NK-92 (cell line): Measurements from ENCODE around the gene WDR62.

ENCODE experiments used
- DNase-seq: peaks from one replicate; lab custom pipeline; 2025; ENCODE audit not compliant: unreplicated experiment; lab: John Stamatoyannopoulos, UW

WDR62 gene

GRCh38 chr19:36073121-36073876 lies 18.6 kb downstream of the WDR62 start:
- no peak for DNase-seq

DNA sequence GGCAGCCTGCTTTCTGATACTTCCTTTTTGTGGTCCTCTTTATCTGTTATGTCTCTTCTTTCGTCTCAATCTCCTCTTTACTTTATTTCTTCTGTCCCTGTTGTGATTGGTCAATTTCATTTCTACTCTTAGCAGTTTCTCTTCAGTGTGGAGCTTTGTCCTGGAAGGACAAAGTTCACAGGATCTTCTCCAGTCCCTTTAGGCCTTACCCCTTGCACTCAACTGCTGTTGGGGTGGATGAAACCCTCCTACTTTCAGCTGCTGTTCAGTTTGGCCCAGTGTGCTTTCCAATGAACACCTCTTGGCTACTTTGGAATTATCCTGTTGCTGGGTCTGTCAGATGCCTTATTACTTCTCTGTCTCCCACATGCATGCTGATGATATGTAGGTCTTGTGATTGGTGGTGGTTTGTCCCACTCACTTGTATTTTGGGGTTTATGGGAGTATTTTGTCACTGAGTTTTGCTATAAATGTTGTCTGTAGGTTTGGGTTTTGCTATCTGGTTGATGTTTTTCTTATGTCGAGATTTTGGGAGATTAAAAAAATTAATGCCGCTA lies 24.8 kb downstream of the WDR62 start:
- no peak for DNase-seq

DNA sequence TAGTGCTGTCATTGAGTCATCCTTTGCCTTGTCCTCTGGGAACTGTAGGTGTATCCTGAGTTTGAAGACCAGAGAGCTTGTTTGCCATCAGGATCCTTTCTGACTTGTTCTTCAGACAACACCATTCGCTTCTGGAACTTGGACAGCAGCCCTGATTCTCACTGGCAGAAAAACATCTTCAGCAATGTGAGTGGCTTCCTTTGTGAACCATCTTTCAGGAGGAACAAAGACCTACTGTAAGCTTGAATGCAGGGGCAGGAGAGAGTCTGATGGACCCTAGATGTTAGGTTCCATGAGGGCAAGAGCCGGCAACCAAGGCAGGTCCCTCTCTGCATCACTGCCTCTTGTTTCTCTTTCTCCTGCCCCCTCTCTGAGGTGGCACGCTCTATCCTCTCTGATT lies 26.7 kb downstream of the WDR62 start:
- DNase-seq, result no peak

DNA sequence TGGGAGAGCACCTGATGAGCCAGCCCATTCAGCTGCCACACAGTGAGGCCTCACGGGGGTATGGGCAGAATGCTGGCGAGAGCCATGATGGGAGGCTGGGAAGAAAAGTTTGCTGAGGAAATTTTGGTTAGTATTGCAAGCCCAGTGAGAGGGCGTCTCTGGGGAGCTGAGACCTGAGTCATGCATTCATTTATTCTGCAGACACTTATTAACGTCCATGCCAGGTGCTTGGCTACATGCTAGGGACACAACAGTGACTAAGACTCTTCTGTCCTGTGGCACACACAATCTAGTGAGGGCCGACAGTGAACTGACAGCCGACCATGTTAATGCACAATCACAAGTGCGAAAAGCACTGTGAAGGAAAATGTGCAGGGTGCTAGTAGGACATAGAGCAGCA lies 27.2 kb downstream of the WDR62 start:
- no peak for DNase-seq

DNA sequence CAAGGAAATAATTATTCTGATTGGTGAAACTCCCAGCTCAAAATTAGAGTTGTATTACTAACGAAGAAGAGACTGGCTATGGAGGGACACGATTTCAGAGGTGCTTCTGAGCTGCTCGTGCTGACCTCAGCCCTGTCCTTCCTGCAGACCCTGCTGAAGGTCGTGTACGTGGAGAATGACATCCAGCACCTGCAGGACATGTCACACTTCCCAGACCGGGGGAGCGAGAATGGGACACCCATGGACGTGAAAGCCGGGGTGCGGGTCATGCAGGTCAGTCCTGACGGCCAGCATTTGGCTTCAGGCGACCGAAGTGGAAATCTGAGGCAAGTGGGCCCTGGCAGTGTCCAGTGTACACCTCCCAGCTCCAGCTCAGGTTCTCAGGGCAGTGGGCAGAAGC lies 28.2 kb downstream of the WDR62 start:
- no peak for DNase-seq

DNA sequence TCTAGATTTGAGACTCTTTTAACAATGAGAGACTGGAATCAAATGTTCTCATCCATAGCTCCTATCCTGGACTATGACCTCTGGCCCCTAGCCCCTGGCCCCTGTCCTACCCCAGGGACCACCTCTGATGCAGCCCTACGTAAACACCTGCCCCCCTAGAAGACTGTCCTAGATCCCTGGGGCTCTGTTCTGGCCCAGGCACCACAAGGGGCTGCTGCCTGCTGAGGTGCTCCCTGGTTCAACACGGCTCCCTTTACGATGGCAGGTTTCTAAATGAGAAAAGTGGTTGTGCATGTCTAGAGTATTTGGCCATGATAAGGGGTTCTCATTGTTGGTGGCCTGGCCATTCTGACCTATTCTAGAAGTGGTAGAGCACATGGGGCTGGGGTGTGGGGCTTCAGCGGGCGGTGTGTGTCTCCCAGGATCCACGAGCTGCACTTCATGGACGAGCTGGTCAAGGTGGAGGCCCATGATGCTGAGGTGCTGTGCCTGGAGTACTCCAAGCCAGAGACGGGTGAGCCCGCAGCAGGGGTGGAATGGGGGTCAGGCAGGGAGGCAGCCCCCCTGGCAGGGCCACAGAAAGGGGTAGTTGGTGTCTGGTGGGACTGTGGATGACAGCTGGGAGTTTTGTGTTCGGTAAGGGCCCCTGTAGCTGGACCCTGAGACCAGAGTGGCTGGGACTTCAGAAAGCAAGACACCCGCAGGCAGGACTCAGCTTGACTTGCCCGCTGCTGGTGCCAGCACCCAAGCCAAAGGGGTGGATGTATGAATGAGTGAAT lies 29.7 kb downstream of the WDR62 start:
- DNase-seq, result no peak

- DNase-seq, result no peak
Measured at GRCh38 chr19:36086326-36086725, 31.6 kb downstream of the WDR62 start.

DNA sequence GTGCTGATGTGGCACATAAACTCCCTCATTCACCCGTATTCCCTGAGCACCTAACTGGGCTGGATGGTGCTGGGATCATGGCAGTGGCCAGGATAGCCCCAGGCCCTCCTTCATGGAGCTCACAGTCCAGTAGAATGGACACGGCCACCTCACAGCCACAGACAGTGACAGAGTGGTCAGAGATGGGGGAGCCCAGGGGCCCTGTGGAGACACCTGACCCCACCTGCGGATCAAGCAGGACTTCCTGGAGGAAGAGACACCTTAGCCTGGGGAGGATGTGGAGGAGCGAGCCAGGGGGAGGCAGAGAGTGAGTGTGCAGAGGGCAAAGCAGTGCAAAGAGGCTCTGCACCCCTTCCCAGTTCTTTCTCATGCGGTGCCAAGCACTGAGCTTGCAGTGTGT lies 35.1 kb downstream of the WDR62 start:
- no peak for DNase-seq

GRCh38 chr19:36090910-36091695 lies 36.4 kb downstream of the WDR62 start:
- no peak for DNase-seq

- DNase-seq, result no peak
Measured at GRCh38 chr19:36092566-36092965, 37.9 kb downstream of the WDR62 start.

- DNase-seq, result no peak
Measured at GRCh38 chr19:36093146-36093662, 38.5 kb downstream of the WDR62 start.

- DNase-seq, result no peak
Measured at GRCh38 chr19:36093687-36094086, 39.0 kb downstream of the WDR62 start.

GRCh38 chr19:36097036-36097435 lies 42.3 kb downstream of the WDR62 start:
- DNase-seq, result no peak

DNA sequence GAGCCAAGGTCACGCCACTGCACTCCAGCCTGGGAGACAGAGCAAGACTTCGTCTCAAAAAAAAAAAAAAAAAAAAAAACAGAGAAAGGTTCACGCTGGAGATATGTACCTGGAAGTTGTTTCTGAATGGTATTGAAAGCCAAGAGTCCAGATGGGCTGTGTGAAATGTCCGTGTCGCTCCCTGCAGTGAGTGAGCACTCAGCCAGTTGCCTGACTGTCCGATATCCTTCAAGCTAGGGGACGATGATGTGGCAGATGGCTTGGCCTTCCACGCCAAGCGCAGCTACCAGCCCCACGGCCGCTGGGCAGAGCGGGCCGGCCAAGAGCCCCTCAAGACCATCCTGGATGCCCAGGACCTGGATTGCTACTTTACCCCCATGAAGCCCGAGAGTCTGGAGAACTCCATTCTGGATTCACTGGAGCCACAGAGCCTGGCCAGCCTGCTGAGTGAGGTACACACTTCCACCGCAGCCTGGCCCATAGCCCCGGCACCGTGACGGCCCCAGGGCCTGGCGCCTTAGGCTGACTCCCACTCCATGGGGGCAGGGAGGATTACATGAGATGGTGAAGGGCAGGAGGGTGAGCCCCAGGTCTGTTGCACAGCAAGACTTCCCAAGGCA lies 44.6 kb downstream of the WDR62 start:
- no peak for DNase-seq

GRCh38 chr19:36100476-36100875 lies 45.8 kb downstream of the WDR62 start:
- DNase-seq, result no peak

DNA sequence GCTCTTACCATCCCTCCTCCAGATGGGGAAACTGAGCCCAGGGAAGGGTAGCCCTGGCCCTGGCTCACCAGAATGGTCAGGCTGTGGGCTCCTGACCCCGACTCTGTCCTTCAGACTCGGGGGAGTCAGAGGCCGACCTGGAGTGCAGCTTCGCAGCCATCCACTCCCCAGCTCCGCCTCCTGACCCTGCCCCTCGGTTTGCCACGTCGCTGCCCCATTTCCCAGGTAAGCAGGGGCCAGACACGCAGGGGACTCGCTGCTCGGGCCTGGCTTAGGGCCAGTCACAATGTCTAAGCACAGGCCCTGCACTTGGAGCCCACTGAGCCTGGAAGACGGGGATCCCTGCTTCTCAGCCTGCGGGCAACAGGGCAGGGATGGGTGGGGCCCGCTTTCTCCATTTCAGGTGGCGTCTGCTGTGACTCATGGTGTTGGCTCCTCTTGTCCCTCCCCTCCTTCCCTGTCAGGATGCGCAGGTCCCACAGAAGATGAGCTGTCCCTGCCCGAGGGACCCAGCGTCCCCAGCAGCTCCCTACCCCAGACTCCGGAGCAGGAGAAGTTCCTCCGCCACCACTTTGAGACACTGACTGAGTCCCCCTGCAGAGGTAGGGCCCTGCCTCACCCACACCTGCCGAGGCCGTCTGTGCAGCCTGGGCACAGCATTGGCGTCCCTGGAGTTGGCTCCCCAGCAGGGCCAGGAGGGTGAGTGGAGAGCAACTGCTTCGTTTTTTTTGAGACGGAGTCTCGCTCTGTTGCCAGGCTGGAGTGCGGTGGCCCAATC lies 47.0 kb downstream of the WDR62 start:
- no peak for DNase-seq

DNA sequence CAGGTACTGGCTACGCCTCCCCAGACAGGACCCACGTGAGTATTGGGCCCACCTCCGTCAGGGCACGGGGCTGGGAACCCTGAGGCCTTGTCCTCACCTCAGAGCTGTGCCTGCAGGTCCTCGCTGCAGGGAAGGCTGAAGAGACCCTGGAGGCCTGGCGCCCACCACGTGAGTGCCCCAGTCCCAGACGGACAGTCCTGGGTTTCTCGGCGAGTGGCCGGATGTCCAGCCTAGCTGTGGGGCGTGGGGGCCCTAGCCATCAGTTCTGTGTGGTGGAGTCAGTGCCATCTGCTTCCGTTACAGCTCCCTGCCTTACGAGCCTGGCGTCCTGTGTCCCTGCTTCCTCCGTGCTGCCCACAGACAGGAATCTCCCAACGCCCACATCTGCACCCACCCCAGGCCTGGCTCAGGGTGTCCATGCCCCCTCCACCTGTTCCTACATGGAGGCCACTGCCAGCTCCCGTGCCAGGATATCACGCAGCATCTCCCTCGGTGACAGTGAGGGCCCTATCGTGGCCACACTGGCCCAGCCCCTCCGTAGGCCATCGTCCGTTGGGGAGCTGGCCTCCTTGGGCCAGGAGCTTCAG lies 48.4 kb downstream of the WDR62 start:
- no peak for DNase-seq

DNA sequence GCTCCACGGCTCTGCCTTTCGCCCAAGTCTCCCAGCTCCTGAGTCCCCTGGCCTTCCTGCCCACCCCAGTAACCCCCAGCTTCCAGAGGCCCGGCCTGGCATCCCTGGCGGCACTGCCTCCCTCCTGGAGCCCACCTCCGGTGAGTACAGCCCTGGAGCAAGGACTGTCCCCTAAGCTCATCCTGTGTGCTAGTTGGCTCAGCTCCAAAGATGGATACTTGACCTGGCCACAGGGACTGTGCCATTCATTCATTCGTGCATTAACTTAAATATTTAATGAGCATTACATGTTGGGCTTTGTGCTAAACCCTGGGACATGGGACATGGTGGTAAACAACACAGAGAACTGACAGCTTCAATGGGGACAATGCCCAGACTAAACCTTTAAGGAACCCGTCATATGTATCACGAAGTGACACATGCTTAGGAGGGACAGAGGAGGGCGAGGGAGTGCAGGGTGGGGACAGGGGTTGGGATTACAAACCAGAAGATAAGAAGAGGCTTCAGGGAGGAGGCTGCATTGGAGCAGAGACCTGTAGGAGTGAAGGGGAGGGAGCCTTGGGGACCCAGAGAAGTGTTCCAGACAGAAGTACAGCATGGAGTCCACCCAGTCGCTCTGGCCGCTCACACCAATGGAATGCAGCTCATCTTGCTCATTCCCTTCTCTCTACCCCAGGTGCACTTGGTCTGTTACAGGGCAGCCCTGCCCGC lies 49.3 kb downstream of the WDR62 start:
- no peak for DNase-seq

DNA sequence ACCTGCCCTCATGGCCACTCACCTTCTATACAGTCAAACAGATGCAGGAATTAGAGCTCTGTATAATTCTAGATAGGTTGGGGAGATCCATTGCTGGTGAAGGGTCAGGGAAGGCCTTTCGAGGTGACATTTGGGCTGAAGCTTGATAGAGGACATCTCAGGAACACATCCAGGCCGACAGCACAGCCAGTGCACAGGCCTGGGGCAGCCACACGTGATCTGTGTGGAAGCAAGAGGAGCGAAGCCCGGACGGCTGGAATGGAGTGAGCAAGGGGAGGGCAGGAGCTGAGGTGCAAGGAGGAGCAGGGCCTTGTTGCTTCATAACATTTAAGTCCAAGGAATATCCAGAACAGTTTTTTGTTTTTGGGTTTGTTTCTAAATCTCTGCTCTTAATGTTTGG lies 51.7 kb downstream of the WDR62 start:
- no peak for DNase-seq
